Endothelial cell (in vitro differentiated cells): ENCODE data around the gene IWS1. TPM values are rescaled to one million over a fixed set of nuclear protein-coding genes. Genes with fewer than 3 reads are reported as not detected.
A peak's percentile ranks its signal among the peaks of the same experiment; 100 is the strongest.

Experiments used
- DNase-seq: peaks from one replicate; pipeline ENCODE4 v3.0.0; 2021; ENCODE audit warnings: low spot score
- H3K27ac Mint-ChIP-seq: one replicate; pipeline ENCODE4 v1.8.0; 2021; ENCODE audit warnings: mixed read lengths, inconsistent platforms; ENCODE audit not compliant: unreplicated experiment
- H3K27me3 Mint-ChIP-seq: one replicate; pipeline ENCODE4 v1.8.0; 2021; ENCODE audit warnings: mild to moderate bottlenecking, moderate library complexity, mixed read lengths, inconsistent platforms; ENCODE audit not compliant: unreplicated experiment
- H3K36me3 Mint-ChIP-seq: one replicate; pipeline ENCODE4 v1.8.0; 2021; ENCODE audit warnings: mild to moderate bottlenecking, low read depth, mixed read lengths, inconsistent platforms; ENCODE audit not compliant: unreplicated experiment
- H3K4me1 Mint-ChIP-seq: one replicate; pipeline ENCODE4 v1.8.0; 2021; ENCODE audit warnings: mild to moderate bottlenecking, mixed read lengths, inconsistent platforms; ENCODE audit not compliant: unreplicated experiment
- H3K4me3 Mint-ChIP-seq: one replicate; pipeline ENCODE4 v1.8.0; 2021; ENCODE audit warnings: mild to moderate bottlenecking, mixed read lengths, inconsistent platforms; ENCODE audit not compliant: unreplicated experiment
- H3K9me3 Mint-ChIP-seq: one replicate; pipeline ENCODE4 v1.8.0; 2021; ENCODE audit warnings: mixed read lengths, inconsistent platforms; ENCODE audit not compliant: unreplicated experiment
- total RNA-seq: library from RNA; stranded (reverse); fragmentation: NEBNext Ultra II Directional; extraction: Animal tissue kit (Norgen Biotek cat#: 25700); gene quantifications from one replicate; pipeline ENCODE4 v1.2.1, GENCODE V29; 2021; ENCODE audit not compliant: unreplicated experiment
- TF ChIP-seq, protein P1 (sequence below): fragments of 200-600 bp; sonication (generic); IDR thresholded peaks from one replicate; pipeline ENCODE4 v1.5.0; 2021; ENCODE audit warnings: antibody characterized with exemption; ENCODE audit not compliant: unreplicated experiment

The IWS1 gene
- total RNA-seq, 1 donor from 2014 or later, result 50.5 TPM

DNA sequence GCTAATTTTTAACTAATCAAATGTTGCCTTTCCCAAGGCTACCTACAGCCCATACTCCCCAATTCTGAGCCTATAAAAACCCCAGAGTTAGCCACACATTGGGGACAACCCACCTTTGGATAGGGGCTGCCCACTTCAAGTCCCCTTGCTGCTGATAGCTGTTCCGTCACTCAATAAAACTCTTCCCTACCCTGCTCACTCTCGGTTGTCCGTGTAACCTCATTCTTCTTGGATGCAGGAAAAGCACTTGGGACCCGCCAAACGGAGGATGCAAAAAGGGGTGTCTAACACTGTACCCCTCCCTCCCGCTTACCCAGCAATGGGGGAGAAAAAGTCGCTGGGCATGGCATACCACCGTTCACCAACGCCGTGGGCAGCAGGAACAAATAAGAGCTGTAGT lies 12.2 kb downstream of the IWS1 start:
- no peak for DNase-seq
- no peak overlapping the region for H3K4me3 Mint-ChIP-seq
- H3K27ac Mint-ChIP-seq, result peak overlapping the region; percentile 12
- H3K27me3 Mint-ChIP-seq, result no peaks in the 10 kb centered on the region
- no peaks in the 10 kb centered on the region for H3K9me3 Mint-ChIP-seq
- peaks cover 29% of the 10 kb centered on the region for H3K4me1 Mint-ChIP-seq
- TF ChIP-seq, protein P1, sequence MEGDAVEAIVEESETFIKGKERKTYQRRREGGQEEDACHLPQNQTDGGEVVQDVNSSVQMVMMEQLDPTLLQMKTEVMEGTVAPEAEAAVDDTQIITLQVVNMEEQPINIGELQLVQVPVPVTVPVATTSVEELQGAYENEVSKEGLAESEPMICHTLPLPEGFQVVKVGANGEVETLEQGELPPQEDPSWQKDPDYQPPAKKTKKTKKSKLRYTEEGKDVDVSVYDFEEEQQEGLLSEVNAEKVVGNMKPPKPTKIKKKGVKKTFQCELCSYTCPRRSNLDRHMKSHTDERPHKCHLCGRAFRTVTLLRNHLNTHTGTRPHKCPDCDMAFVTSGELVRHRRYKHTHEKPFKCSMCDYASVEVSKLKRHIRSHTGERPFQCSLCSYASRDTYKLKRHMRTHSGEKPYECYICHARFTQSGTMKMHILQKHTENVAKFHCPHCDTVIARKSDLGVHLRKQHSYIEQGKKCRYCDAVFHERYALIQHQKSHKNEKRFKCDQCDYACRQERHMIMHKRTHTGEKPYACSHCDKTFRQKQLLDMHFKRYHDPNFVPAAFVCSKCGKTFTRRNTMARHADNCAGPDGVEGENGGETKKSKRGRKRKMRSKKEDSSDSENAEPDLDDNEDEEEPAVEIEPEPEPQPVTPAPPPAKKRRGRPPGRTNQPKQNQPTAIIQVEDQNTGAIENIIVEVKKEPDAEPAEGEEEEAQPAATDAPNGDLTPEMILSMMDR, result no peak
- H3K36me3 Mint-ChIP-seq, result peaks cover 10% of the 10 kb centered on the region

DNA sequence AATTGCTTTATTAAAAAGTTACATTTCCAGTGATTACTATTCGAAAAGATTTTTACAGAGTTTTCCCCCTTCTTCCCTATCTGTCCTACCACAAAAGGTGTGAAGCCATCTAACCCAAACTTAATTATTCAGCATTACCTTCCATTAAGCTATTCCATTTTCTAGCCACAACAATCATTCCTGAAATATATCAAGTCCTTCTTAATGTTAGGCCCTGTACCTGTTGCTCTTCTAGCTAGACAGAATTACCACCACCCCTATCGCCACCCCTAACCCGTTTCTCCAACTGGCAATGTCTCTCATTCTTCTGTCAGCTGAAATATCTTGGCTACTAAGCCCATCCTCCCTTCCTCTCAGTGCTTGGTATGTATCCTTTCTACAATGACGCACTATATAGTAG lies 13.9 kb downstream of the IWS1 start:
- TF ChIP-seq, protein P1, result no peak
- Mint-ChIP-seq H3K36me3 (peaks cover 10% of the 10 kb centered on the region), H3K9me3 (no peaks in the 10 kb centered on the region), H3K4me3 (no peak overlapping the region), H3K4me1 (peaks cover 33% of the 10 kb centered on the region), H3K27me3 (no peaks in the 10 kb centered on the region), H3K27ac (peak overlapping the region; percentile 17)
- no peak for DNase-seq

DNA sequence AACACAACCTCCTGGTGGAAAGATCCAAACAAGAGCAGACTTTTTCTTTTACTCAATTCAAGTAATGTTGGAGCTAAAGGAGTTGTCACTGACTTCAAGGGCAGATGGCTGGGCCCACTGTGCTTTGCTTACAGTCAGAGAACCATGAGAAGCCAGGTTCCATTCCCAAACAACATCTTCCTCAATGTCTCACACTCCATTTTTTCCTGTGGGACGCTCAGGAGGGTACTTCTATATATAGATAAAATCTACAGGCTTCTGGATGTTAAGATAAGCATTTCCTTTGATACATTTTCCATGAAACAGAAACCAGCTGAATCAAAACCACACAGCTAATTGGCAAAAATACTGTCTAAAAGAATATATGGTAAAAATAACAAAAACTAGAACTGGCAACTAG lies 14.4 kb downstream of the IWS1 start:
- H3K4me1 Mint-ChIP-seq, result peaks cover 33% of the 10 kb centered on the region
- H3K9me3 Mint-ChIP-seq, result no peaks in the 10 kb centered on the region
- peaks cover 10% of the 10 kb centered on the region for H3K36me3 Mint-ChIP-seq
- no peak for DNase-seq
- no peak overlapping the region for H3K4me3 Mint-ChIP-seq
- TF ChIP-seq, protein P1, result no peak
- no peak overlapping the region for H3K27ac Mint-ChIP-seq
- H3K27me3 Mint-ChIP-seq, result no peaks in the 10 kb centered on the region

DNA sequence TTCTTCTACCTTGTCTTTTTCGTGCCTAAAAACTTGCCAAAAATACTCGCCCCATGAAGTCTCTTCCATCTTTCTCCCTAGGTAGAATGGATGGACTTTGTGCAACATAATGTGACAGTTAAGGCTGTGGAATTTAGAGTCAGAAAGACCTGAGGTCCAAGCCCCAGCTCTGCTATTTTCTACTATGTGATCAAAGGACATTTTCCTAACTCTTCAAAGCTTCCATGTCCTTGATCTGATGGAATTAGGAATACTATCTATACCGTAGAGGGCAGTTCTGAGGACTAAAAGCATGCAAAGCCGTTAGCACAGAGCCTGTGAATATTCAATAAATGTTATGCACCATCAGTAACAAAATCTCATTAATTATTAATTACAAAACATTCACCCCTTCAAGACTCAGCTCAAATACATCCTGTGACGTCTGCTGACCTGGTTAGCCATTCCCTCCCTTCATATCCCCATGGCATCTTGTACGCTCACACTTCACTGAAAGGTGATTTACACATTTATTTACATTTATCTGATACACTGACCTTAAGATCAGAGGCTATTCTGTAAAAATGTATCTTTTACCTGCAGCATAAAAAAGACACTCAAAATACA lies 15.1 kb downstream of the IWS1 start:
- Mint-ChIP-seq H3K4me3 (no peak overlapping the region), H3K27ac (no peak overlapping the region), H3K27me3 (no peaks in the 10 kb centered on the region), H3K36me3 (peaks cover 10% of the 10 kb centered on the region), H3K9me3 (no peaks in the 10 kb centered on the region), H3K4me1 (peaks cover 33% of the 10 kb centered on the region)
- TF ChIP-seq, protein P1, result no peak
- no peak for DNase-seq

DNA sequence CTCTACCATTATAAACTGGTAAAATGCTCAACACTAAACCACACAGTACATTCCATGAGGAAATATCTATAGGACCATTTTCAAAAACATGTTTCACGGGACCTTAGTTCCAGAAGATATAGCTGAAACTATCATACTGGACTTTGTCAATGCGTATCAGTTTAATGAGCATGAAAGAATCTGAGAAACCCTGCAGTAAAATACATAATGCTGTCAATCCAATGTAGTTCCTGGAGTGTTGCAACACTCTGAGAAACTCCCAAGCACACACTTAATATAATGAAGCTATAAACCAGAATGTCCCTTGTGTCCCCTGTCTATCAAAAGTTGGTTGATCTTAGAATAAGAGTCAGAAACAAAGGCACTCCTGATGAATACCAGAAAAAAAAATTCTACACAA lies 16.2 kb downstream of the IWS1 start:
- Mint-ChIP-seq H3K27ac (no peak overlapping the region), H3K36me3 (peaks cover 7% of the 10 kb centered on the region), H3K4me3 (no peak overlapping the region), H3K9me3 (no peaks in the 10 kb centered on the region), H3K27me3 (no peaks in the 10 kb centered on the region), H3K4me1 (peaks cover 31% of the 10 kb centered on the region)
- TF ChIP-seq, protein P1, result no peak
- DNase-seq, result no peak
